ENCODE results near the gene CNTRL. TPM values are rescaled to one million over a fixed set of nuclear protein-coding genes. Genes with fewer than 3 reads are reported as not detected.
A peak's percentile ranks its signal among the peaks of the same experiment; 100 is the strongest.

CNTRL gene
- total RNA-seq, 6 experiments from 2014 or later: 3.8 to 10.4 (median 8.8) TPM

GRCh38 chr9:121179930-121180681, 105.4 kb downstream of the CNTRL start:
- Mint-ChIP-seq H3K9me3 (no peaks in the 10 kb centered on the region), H3K27ac (no peak overlapping the region; the same call in 1 of the 2 replicates), H3K4me1 (ENCODE audit: low read depth) (peaks cover 30% of the 10 kb centered on the region), H3K4me3 (no peak overlapping the region), H3K36me3 (ENCODE audit: low read depth) (peaks cover 23% of the 10 kb centered on the region), H3K27me3 (ENCODE audit: insufficient read depth) (no peaks in the 10 kb centered on the region)
- TF ChIP-seq CTCF (IDR thresholded peaks at IDR 0.05): no peak
- DNase-seq: no peak

DNA sequence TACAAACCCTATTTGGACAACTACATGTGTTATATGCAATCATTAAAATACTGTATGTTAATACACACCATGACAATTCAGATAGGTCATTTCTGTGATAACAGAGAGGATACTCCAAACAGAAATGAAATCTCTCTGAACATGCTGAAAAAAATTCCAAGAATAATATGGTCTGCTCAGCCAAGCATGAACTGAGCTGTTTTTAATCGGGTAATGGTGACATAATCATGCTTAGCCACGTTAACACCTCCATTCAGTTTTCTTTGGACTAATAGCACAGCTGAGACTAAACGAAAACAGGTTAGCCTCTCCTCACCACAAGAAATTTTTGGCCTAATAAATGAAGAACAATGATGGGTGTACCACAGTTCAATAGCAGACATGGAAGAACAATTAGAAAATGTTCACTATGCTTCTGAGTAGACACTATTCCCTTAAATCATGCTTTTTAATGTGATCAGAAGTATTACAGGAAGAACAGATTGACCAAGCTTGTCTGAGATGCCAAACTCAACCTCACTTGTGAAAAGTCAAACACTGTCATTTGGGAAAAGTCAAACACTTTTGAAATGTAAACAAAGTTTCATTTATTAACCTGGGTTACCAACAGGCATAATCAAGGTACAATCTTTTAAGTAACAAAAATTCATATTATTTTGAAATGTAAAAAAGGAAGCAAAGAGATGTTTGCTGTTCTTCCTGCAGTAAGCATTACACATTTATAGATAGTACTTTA, 107.5 kb downstream of the CNTRL start:
- Mint-ChIP-seq H3K27ac (no peak overlapping the region; the same call in 1 of the 2 replicates), H3K4me3 (no peak overlapping the region), H3K4me1 (ENCODE audit: low read depth) (peaks cover 48% of the 10 kb centered on the region), H3K27me3 (ENCODE audit: insufficient read depth) (no peaks in the 10 kb centered on the region), H3K36me3 (ENCODE audit: low read depth) (peaks cover 36% of the 10 kb centered on the region), H3K9me3 (no peaks in the 10 kb centered on the region)
- no peak for DNase-seq
- no peak for TF ChIP-seq CTCF (IDR thresholded peaks at IDR 0.05)

DNA sequence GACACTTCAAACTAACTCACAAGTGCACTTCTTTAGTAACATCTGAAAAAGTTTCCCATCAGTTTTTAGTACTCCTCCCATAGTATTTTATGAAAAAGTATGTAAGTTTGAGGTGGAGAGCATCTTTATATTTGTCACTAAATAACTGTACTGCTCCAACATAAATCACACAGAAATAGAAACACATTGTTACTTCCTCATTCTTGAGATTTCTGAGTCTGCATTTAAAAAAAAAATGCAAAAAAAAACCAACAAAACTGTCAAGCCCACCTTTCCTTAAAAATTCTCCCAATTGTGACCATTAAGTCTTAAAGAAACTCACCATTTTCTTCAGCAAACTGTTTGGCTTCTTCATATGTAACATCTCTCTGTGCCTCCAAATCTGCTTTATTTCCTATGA, 108.2 kb downstream of the CNTRL start:
- Mint-ChIP-seq H3K27me3 (ENCODE audit: insufficient read depth) (no peaks in the 10 kb centered on the region), H3K4me3 (peak overlapping the region; percentile 4; the same call in 1 of the 2 replicates), H3K27ac (peak overlapping the region; percentile 66), H3K9me3 (no peaks in the 10 kb centered on the region), H3K4me1 (ENCODE audit: low read depth) (peaks cover 55% of the 10 kb centered on the region), H3K36me3 (ENCODE audit: low read depth) (peaks cover 36% of the 10 kb centered on the region)
- no peak for DNase-seq
- TF ChIP-seq CTCF (IDR thresholded peaks at IDR 0.05): no peak

GRCh38 chr9:121183666-121184423, 109.1 kb downstream of the CNTRL start:
- no peak for TF ChIP-seq CTCF (IDR thresholded peaks at IDR 0.05)
- Mint-ChIP-seq H3K27ac (peak overlapping the region; percentile 66), H3K4me1 (ENCODE audit: low read depth) (peaks cover 58% of the 10 kb centered on the region), H3K36me3 (ENCODE audit: low read depth) (peaks cover 36% of the 10 kb centered on the region), H3K4me3 (no peak overlapping the region), H3K9me3 (no peaks in the 10 kb centered on the region), H3K27me3 (ENCODE audit: insufficient read depth) (no peaks in the 10 kb centered on the region)
- no peak for DNase-seq

DNA sequence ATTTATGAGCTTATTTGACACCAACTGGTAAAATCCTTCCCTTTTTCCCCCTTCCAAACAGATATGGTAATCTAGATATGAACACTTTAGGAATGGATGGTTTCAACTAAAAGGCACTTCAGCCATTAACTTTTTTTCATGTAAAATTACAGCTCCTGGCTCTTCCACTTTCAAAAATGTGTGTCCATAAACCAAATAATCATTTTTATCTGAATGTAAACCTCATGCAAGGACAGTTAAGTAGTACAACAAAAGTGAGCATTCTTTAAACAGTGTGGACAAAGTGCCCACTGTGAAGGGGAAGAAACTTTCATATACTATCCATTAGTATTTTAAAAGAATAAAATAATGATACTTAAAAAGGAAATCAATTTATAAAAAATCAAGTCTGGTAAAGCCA, 109.7 kb downstream of the CNTRL start:
- H3K27ac Mint-ChIP-seq: peak overlapping the region; percentile 61; the same call in 1 of the 2 replicates
- no peaks in the 10 kb centered on the region for H3K9me3 Mint-ChIP-seq
- DNase-seq: no peak
- H3K27me3 Mint-ChIP-seq (ENCODE audit: insufficient read depth): no peaks in the 10 kb centered on the region
- no peak for TF ChIP-seq CTCF (IDR thresholded peaks at IDR 0.05)
- peaks cover 36% of the 10 kb centered on the region for H3K36me3 Mint-ChIP-seq (ENCODE audit: low read depth)
- no peak overlapping the region for H3K4me3 Mint-ChIP-seq
- H3K4me1 Mint-ChIP-seq (ENCODE audit: low read depth): peaks cover 64% of the 10 kb centered on the region
